Stimulated activated CD4-positive, alpha-beta T cell treated with anti-CD3 and anti-CD28 coated beads, TNF-alpha, amount 100 ng/mL, for 4 hours (primary cell): ENCODE results near the gene CCNY.
"Not testable (repeated sequence)": the region's sequence is repeated elsewhere in the genome, so short reads cannot be mapped to it uniquely, and the experiment has no call there.

Experiments used
- DNase-seq, 3 experiments: peaks; one replicate each; pipeline ENCODE4 v3.0.0-alpha.2; 2020; ENCODE audit warnings: low read depth in 3 of 3

Gene CCNY

GRCh38 chr10:35382096-35382495 is 45.8 kb downstream of the CCNY start:
- DNase-seq = no peak

GRCh38 chr10:35384265-35384868 is 48.1 kb downstream of the CCNY start:
- DNase-seq = no peak

- DNase-seq = no peak
Measured at GRCh38 chr10:35386594-35387174, 50.4 kb downstream of the CCNY start.

- no peak for DNase-seq
Measured at GRCh38 chr10:35387768-35388167, 51.5 kb downstream of the CCNY start.

GRCh38 chr10:35388197-35388596 is 51.9 kb downstream of the CCNY start:
- no peak for DNase-seq

- DNase-seq = no peak
Measured at GRCh38 chr10:35388682-35389081, 52.4 kb downstream of the CCNY start.

- no peak for DNase-seq
Measured at GRCh38 chr10:35390161-35390840, 54.0 kb downstream of the CCNY start.

GRCh38 chr10:35390843-35391152 is 54.5 kb downstream of the CCNY start:
- DNase-seq = no peak

GRCh38 chr10:35391153-35391953 is 55.0 kb downstream of the CCNY start:
- no peak for DNase-seq

- DNase-seq = no peak
Measured at GRCh38 chr10:35391954-35392262, 55.6 kb downstream of the CCNY start.

GRCh38 chr10:35392482-35393228 is 56.3 kb downstream of the CCNY start:
- no peak for DNase-seq

GRCh38 chr10:35394411-35394851 is 58.1 kb downstream of the CCNY start:
- no peak for DNase-seq

- DNase-seq = no peak
Measured at GRCh38 chr10:35394934-35395333, 58.6 kb downstream of the CCNY start.

- DNase-seq = no peak
Measured at GRCh38 chr10:35396560-35397434, 60.5 kb downstream of the CCNY start.

GRCh38 chr10:35397953-35398352 is 61.6 kb downstream of the CCNY start:
- DNase-seq = no peak

- no peak for DNase-seq
Measured at GRCh38 chr10:35398355-35398754, 62.0 kb downstream of the CCNY start.

GRCh38 chr10:35398908-35399307 is 62.6 kb downstream of the CCNY start:
- DNase-seq = no peak

GRCh38 chr10:35399414-35400009 is 63.2 kb downstream of the CCNY start:
- no peak for DNase-seq

GRCh38 chr10:35400595-35401268 is 64.4 kb downstream of the CCNY start:
- no peak for DNase-seq

- not testable (repeated sequence) for DNase-seq
Measured at GRCh38 chr10:35403491-35403890, 67.2 kb downstream of the CCNY start.
